MM.1S (cell line): ENCODE results near the gene DND1.

Experiments used
- EZH2phosphoT487 ChIP-seq: fragments of 300-600 bp; sonication (generic); IDR thresholded peaks from 2 replicates; pipeline ENCODE4 v1.6.1; 2018; ENCODE audit warnings: antibody characterized with exemption, low read length
- TF ChIP-seq, protein P1 (sequence below): fragments of 300-600 bp; sonication (generic); IDR thresholded peaks from 2 replicates; pipeline ENCODE4 v1.5.1; 2016; ENCODE audit warnings: antibody characterized with exemption, low read length, mixed read lengths

DNA sequence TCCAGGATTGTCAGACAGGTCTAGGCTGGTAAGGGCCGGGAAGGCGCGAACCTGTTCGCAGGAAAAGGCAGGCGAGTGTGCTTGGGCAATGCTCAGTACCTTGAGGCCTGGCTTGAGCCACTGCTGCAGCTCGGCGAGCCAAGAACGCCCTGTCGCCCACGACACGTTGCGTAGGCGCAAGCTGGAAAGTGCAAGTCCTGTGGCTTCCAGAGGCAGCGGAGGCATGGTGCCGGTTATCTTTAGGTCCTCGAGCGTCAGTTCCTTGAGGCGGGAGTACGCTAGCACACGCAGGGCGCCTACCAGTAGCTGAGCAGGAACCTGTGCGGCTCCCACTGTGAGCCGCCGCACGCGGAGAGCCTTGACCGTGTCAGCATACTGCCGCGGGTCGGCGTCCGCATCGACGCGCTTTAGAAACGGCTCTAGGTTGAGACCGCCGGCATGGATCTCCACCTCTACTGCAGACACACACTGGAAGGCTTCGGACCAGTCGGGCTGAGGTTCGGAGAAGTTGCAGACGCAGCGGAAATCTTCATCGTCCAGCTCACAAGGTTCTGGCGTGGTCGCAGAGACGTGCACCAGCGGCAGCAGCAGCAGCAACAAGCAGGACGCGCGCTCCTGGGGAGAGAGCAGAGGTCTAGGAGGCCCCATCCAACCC, 40.9 kb downstream of the DND1 start:
- no peak for TF ChIP-seq EZH2phosphoT487
- TF ChIP-seq, protein P1, sequence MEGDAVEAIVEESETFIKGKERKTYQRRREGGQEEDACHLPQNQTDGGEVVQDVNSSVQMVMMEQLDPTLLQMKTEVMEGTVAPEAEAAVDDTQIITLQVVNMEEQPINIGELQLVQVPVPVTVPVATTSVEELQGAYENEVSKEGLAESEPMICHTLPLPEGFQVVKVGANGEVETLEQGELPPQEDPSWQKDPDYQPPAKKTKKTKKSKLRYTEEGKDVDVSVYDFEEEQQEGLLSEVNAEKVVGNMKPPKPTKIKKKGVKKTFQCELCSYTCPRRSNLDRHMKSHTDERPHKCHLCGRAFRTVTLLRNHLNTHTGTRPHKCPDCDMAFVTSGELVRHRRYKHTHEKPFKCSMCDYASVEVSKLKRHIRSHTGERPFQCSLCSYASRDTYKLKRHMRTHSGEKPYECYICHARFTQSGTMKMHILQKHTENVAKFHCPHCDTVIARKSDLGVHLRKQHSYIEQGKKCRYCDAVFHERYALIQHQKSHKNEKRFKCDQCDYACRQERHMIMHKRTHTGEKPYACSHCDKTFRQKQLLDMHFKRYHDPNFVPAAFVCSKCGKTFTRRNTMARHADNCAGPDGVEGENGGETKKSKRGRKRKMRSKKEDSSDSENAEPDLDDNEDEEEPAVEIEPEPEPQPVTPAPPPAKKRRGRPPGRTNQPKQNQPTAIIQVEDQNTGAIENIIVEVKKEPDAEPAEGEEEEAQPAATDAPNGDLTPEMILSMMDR, result no peak
